BLaER1 (cell line): ENCODE measurements around the gene TMEM154.

Source experiments
- H3K27ac ChIP-seq: shearing (Covaris generic); formaldehyde crosslinking; 2 replicates; pipeline ENCODE4 v1.8.1; 2022
- H3K27me3 ChIP-seq: shearing (Covaris generic); formaldehyde crosslinking; 2 replicates; pipeline ENCODE4 v1.8.1; 2022
- H3K36me3 ChIP-seq: shearing (Covaris generic); formaldehyde crosslinking; 2 replicates; pipeline ENCODE4 v1.8.1; 2022
- H3K4me1 ChIP-seq: shearing (Covaris generic); formaldehyde crosslinking; 2 replicates; pipeline ENCODE4 v1.8.1; 2022
- H3K4me2 ChIP-seq: shearing (Covaris generic); formaldehyde crosslinking; 2 replicates; pipeline ENCODE4 v1.8.1; 2022
- H3K4me3 ChIP-seq: shearing (Covaris generic); formaldehyde crosslinking; 2 replicates; pipeline ENCODE4 v1.8.1; 2022
- H3K9ac ChIP-seq: shearing (Covaris generic); formaldehyde crosslinking; 2 replicates; pipeline ENCODE4 v1.8.1; 2022
- H3K9me3 ChIP-seq: shearing (Covaris generic); formaldehyde crosslinking; 2 replicates; pipeline ENCODE4 v1.8.1; 2022
- H4K20me1 ChIP-seq: shearing (Covaris generic); formaldehyde crosslinking; 2 replicates; pipeline ENCODE4 v1.8.1; 2022
- Cebpa-rat ChIP-seq: shearing (Covaris generic); IDR thresholded peaks from 2 replicates; pipeline ENCODE4 v1.8.1; 2022

Gene TMEM154

DNA sequence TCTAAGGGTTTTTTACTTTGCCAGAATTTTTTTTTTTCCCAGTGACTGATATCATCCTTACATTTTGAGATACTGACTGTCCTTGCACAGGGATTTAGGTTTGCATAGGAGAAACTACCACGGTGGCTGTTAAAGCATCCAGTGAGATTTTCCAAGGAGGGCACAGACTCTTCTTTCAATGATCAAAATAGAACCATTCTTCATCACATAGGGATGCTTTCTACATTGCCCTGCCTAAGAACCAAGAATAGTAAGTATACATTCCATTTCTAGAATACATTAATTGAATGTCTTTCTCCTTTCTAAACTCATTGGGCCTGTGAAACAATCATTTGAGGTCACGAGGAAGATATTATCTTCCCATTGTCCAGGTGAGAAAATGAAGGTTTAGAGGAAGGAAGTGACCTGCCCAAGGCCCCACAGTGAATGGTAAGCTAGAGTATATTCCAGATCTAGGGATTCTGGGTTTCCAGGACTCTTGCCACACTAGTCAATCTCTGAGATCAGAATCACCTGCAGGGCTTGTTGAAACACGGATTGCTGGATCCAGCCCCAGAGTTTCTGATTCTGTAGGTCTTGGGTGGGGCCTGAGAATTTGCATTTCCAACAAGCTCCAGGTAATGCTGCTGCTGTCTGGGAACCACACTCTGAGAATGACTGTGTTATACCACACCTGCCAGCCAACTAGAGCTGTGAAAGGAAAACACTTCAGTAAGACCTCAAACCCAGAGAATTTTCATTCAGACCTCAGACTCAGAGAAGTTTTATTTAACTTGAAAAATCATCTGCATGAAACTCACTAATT lies 17.7 kb upstream of the TMEM154 start:
- Histone ChIP-seq H4K20me1 (no peaks in the 10 kb centered on the region), H3K27me3 (no peaks in the 10 kb centered on the region), H3K9ac (no peak overlapping the region), H3K27ac (no peak overlapping the region), H3K4me2 (no peak overlapping the region), H3K36me3 (no peaks in the 10 kb centered on the region), H3K4me3 (no peak overlapping the region), H3K9me3 (no peaks in the 10 kb centered on the region), H3K4me1 (no peaks in the 10 kb centered on the region)
- no peak for TF ChIP-seq Cebpa-rat

DNA sequence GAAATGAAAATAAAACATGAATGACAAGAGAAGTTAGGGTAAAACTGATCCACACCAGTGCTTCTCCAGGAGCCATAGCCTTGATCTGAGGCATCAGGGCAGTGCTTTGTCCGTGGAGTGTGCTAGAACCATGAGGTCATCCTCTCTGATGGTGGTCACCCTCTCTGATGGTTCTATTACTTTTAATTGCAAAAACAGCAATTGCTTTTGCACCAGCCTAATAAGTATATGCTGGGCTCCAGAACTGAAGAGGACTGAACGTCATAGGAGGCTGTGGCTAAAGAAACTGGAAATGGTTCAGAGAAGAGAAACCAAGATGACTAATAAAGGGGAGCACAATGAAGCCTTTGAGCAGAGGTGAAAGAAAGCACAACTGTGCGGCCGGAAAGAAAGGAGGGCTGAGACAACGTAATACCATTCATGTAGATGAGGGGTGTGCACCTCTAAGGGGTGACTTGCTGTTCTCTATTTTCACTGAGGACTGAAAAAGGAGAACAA lies 17.0 kb upstream of the TMEM154 start:
- H3K27ac ChIP-seq = no peak overlapping the region
- no peaks in the 10 kb centered on the region for H3K4me1 ChIP-seq

DNA sequence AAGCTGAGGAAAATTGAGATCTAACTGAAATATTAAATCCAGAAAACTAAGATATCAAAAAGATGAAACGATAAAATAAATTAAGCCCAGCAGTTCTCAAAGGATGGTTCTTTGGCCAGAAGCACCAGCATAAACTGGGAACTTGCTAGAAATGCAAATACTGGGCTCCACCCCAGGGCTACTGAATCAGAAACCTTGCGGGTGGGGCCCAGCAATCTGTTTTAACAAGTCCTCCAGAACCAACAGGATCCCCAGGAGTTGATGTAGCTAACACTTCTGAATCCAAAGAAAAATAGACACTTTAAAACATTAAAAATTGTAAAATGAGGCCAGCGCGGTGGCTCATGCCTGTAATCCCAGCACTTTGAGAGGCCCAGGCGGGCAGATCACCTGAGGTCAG lies 14.1 kb upstream of the TMEM154 start:
- Histone ChIP-seq H3K27me3 (no peaks in the 10 kb centered on the region), H3K4me3 (no peak overlapping the region), H3K36me3 (no peaks in the 10 kb centered on the region), H3K4me1 (peaks cover 4% of the 10 kb centered on the region; the same call in 1 of the 2 replicates), H3K4me2 (no peak overlapping the region), H3K9ac (no peak overlapping the region), H3K9me3 (no peaks in the 10 kb centered on the region), H4K20me1 (no peaks in the 10 kb centered on the region), H3K27ac (no peak overlapping the region)
- no peak for TF ChIP-seq Cebpa-rat

More for the DNA sequence above, 17.0 kb upstream of the TMEM154 start:
- Histone ChIP-seq H3K9me3 (no peaks in the 10 kb centered on the region), H3K27me3 (no peaks in the 10 kb centered on the region), H3K9ac (no peak overlapping the region), H3K36me3 (no peaks in the 10 kb centered on the region), H3K4me2 (no peak overlapping the region), H4K20me1 (no peaks in the 10 kb centered on the region), H3K4me3 (no peak overlapping the region)
- TF ChIP-seq Cebpa-rat = no peak

DNA sequence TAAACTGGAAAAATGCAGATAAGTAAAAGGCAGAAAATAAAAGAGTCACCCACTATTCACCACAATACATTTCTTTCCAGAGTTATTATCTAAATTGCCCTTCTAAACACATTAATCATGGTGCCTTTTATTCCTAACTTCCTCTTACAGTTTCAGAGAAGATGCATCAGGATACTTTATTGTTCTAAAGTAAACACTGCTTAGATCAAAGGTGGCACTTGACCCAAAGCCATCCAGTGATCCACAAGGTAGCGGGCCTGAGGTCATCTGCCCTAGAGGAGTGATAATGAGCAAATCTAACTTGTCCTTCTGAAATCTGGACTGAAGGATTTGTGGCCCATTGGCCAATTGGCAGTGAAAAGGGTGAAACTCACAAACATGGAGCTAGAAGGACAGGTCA lies 12.0 kb upstream of the TMEM154 start:
- no peak overlapping the region for H3K4me3 ChIP-seq
- no peaks in the 10 kb centered on the region for H3K36me3 ChIP-seq
- no peaks in the 10 kb centered on the region for H3K9me3 ChIP-seq
- H3K9ac ChIP-seq = no peak overlapping the region
- H3K27ac ChIP-seq = no peak overlapping the region
- H3K4me2 ChIP-seq = no peak overlapping the region
- H4K20me1 ChIP-seq = no peaks in the 10 kb centered on the region
- H3K4me1 ChIP-seq = peaks cover 4% of the 10 kb centered on the region; the same call in 1 of the 2 replicates
- no peak for TF ChIP-seq Cebpa-rat
- H3K27me3 ChIP-seq = no peaks in the 10 kb centered on the region

DNA sequence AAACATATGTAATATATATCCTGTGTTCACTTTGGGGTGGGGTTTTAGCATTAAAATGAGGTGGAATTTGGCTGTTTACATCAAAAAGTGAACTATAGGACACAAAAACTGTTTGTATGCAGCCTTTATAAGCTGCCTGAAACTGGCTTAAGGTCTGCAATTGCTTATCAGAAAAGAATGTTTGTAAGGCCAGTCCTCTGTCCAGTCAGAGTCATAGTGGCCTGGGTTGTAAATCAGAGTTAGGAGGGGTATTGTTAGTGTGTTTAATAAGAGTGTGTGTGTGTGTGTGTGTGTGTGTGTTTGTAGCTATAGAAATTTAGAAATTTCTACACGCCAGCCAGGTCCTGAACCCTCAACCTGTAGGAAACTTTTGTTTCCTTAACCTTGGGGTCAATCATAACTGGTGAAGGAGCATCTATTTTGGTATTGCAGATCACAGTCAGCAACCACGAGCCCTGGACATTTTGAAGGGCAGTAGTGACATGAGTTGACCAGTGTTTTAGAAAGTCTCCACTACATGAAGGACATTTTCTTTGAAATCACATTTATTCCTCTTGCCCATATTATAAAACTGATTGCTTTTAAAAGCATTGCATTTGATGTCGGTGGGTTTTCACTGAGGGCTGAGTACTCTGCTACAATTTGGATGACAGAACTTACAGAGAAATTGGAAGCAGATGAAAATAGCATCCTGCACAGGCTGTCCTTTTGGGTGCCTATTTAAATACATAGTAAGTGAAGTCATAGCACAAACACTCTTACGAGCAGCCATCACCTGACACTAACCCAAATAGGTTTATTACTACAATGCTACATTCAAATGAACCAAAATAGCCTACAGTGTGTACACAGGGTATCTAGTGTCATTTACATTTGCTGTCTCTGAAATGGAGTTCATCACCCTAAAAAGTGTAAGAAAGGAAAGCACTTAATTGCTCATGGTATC lies 11.2 kb upstream of the TMEM154 start:
- Histone ChIP-seq H3K9me3 (no peaks in the 10 kb centered on the region), H3K9ac (no peak overlapping the region), H4K20me1 (no peaks in the 10 kb centered on the region), H3K4me1 (peaks cover 4% of the 10 kb centered on the region; the same call in 1 of the 2 replicates), H3K4me3 (no peak overlapping the region), H3K4me2 (no peak overlapping the region), H3K36me3 (no peaks in the 10 kb centered on the region), H3K27me3 (no peaks in the 10 kb centered on the region), H3K27ac (no peak overlapping the region)
- TF ChIP-seq Cebpa-rat = no peak

DNA sequence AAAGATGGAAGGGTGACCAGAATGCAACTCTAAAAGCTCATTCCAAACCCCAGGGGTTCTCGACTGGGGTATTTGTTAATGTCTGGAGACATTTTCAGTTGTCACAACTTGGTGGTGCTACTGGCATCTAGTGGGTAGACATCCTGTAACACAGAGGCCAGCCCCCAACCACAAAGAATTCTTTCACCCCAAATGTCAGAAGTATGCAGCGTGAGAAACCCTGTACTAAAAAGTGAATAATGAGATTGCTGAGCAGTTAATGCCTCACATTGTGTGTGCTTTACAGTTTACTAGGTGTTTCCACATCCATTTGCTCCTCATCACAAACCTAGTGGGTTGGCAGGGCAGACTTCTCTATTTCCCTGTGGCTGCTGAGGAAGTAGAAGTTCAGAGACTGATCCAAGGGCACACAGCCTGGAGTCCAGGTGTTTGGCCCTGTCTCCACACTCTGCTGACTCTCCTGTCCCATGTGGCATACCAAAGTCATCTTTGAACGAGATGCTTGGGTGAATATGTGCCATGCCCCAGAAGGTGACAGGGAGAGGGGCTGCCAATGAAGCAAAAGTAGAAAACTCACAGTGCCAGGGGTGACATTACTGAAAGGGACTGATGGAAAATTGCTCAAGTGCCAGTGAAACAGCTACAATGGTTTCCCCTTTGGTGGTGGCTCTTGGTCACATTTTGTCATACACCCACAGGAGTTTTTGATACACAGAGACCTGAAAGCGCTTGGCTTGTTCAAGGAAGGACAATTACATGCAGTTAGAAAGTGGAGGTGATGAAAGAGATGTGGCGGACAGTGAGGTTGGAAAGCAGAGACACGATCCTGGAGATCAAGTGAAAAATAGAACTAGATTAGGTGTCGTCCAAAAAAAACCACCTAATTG lies 10.1 kb upstream of the TMEM154 start:
- Histone ChIP-seq H3K4me1 (peaks cover 4% of the 10 kb centered on the region; the same call in 1 of the 2 replicates), H3K9ac (no peak overlapping the region), H3K36me3 (no peaks in the 10 kb centered on the region), H4K20me1 (no peaks in the 10 kb centered on the region), H3K4me2 (no peak overlapping the region), H3K9me3 (no peaks in the 10 kb centered on the region), H3K4me3 (no peak overlapping the region), H3K27me3 (no peaks in the 10 kb centered on the region), H3K27ac (no peak overlapping the region)
- TF ChIP-seq Cebpa-rat = no peak

DNA sequence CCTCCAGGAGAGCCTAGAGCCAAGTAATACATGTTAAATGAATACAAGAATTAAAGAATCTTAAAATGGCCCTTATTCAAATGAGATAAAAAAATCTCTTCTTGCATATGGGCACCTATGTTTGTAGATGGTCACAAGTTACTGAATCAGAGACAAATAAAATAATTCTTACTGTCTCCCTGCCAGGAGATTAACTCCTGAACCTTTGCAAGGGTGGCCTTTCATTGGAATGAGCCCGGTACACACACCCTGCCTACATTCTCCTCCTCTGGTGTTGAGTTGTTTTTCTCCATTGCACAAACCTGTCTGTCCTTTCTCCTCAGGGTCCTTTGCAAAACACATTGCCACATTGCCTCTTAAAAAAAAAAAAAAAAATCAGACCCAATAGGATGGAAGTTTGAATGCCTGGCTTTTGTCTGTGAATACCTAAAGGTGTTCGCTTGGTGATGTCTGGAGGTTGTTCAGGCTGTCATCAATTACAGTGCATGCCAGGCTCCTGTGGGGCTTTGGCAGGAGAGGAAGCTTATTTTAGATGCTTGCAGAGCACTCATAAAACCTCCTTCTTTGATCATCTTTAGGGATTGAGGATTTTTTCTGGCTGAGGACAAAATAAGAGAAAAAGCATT lies 8.3 kb upstream of the TMEM154 start:
- no peak for TF ChIP-seq Cebpa-rat
- no peaks in the 10 kb centered on the region for H4K20me1 ChIP-seq
- H3K4me3 ChIP-seq = no peak overlapping the region
- H3K4me1 ChIP-seq = peaks cover 16% of the 10 kb centered on the region
- no peaks in the 10 kb centered on the region for H3K36me3 ChIP-seq
- H3K27ac ChIP-seq = no peak overlapping the region
- H3K4me2 ChIP-seq = no peak overlapping the region
- no peak overlapping the region for H3K9ac ChIP-seq
- H3K9me3 ChIP-seq = no peaks in the 10 kb centered on the region
- no peaks in the 10 kb centered on the region for H3K27me3 ChIP-seq

DNA sequence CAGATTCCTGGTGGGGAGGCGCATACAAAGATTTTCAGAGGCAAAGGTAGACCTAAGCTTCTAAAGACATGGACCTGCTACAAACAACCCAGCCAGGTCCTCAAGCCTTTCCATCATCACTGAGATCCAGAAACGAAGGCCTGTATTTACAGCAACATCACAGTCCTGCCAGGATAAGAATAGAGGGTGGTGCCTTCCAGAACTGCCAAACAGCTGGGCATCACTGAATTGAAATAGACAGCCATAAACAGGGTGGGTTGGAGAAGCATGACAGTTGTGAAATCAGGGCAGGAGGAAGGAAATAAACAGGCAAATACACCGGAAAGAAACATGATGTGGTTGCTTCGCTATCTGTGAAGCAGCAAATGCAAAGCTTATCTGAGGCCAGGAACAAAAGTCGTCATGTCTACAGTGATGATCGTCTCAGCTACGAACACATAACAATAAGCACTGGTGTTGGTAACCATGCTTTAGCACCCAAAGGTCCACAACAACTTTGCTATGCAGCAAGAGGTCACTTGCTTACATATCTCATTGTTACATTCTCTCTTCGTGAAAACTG lies 6.7 kb upstream of the TMEM154 start:
- H3K4me2 ChIP-seq = no peak overlapping the region
- H3K4me1 ChIP-seq = peaks cover 16% of the 10 kb centered on the region

DNA sequence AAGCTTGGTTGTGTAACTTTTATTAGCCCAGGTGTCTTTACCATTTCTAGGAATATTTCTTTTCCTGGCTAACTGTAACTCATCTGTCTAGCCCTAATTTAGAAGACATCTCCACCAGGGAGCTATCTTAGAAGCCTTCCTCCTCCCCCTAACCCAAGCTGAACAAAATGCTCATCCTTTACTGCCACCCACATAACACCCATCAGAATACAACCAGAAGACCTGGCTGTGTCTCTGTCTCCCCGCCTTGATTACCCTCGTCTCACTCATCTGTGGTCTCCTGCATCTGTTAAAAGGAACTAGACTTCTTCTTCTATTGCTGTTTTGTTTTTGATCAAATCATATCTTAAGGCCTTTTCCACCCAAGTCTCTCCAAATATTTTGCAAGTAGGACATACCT lies 4.8 kb upstream of the TMEM154 start:
- Histone ChIP-seq H3K4me3 (no peak overlapping the region), H3K27me3 (peaks cover 6% of the 10 kb centered on the region), H3K4me1 (peaks cover 21% of the 10 kb centered on the region), H3K36me3 (no peaks in the 10 kb centered on the region), H3K9me3 (no peaks in the 10 kb centered on the region), H3K9ac (no peak overlapping the region), H4K20me1 (no peaks in the 10 kb centered on the region), H3K27ac (no peak overlapping the region), H3K4me2 (no peak overlapping the region)
- TF ChIP-seq Cebpa-rat = no peak

More for the DNA sequence above, 6.7 kb upstream of the TMEM154 start:
- no peaks in the 10 kb centered on the region for H4K20me1 ChIP-seq
- no peak overlapping the region for H3K4me3 ChIP-seq
- H3K9me3 ChIP-seq = no peaks in the 10 kb centered on the region
- no peaks in the 10 kb centered on the region for H3K27me3 ChIP-seq
- no peak overlapping the region for H3K27ac ChIP-seq
- H3K36me3 ChIP-seq = no peaks in the 10 kb centered on the region
- no peak for TF ChIP-seq Cebpa-rat
- no peak overlapping the region for H3K9ac ChIP-seq
